CD14-positive monocyte (primary cell): ENCODE measurements around the gene NUBPL. TPM values are rescaled to one million over a fixed set of nuclear protein-coding genes. Genes with fewer than 3 reads are reported as not detected.

ENCODE experiments used
- DNase-seq, 3 donors: peaks; one replicate each; pipeline ENCODE4 v3.0.0-alpha.2; 2011 to 2022
- H2AFZ ChIP-seq: 2 replicates; pipeline ENCODE4 v1.6.0; 2012; ENCODE audit warnings: mild to moderate bottlenecking, low read depth, low read length, inconsistent platforms; ENCODE audit not compliant: insufficient read depth, poor library complexity, severe bottlenecking
- H3K27ac ChIP-seq, 2 donors: 1 replicate in 1 of 2; 2 replicates in 1 of 2; pipeline ENCODE4 v1.5.1; 2012 to 2013; ENCODE audit warnings: low read length in 2 of 2, control low read depth in 1 of 2, inconsistent platforms in 1 of 2, low read depth in 1 of 2, mild to moderate bottlenecking in 1 of 2
- H3K27me3 ChIP-seq, 2 donors: one replicate each; pipeline versions ENCODE4 v1.6.0 to v1.6.1; 2011 to 2013; ENCODE audit warnings: low read length in 2 of 2; ENCODE audit not compliant: control insufficient read depth in 2 of 2, insufficient read depth in 2 of 2
- H3K36me3 ChIP-seq, 2 donors: replicated peaks in 1 of 2; 1 replicate in 1 of 2; 2 replicates in 1 of 2; pipeline versions ENCODE4 v1.5.1 to v1.6.1; 2012 to 2013; ENCODE audit warnings: low read length in 2 of 2, control low read depth in 1 of 2, inconsistent platforms in 1 of 2, mild to moderate bottlenecking in 1 of 2; ENCODE audit not compliant: insufficient read depth in 2 of 2, control insufficient read depth in 1 of 2
- H3K4me1 ChIP-seq, 2 donors: 1 replicate in 1 of 2; 2 replicates in 1 of 2; pipeline versions ENCODE4 v1.5.1 to v1.6.1; 2012 to 2013; ENCODE audit warnings: low read length in 2 of 2, control low read depth in 1 of 2, inconsistent platforms in 1 of 2, mild to moderate bottlenecking in 1 of 2, moderate library complexity in 1 of 2; ENCODE audit not compliant: insufficient read depth in 2 of 2, control insufficient read depth in 1 of 2
- H3K4me2 ChIP-seq: replicated peaks from 2 replicates; pipeline ENCODE3; 2012; ENCODE audit warnings: low read length, moderate library complexity, mild to moderate bottlenecking; ENCODE audit not compliant: poor library complexity, severe bottlenecking; ENCODE audit errors: extremely low read depth
- H3K4me3 ChIP-seq, 3 experiments: fragments of 200-600 bp in 1 of 3; sonication (generic) in 1 of 3; replicated peaks in 1 of 3; 1 replicate in 2 of 3; 2 replicates in 1 of 3; pipeline ENCODE4 v1.5.1; 2011 to 2013; ENCODE audit warnings: low read length in 3 of 3, mild to moderate bottlenecking in 3 of 3, control low read depth in 2 of 3, low read depth in 2 of 3, inconsistent platforms in 1 of 3, moderate library complexity in 1 of 3
- H3K79me2 ChIP-seq: 2 replicates; pipeline ENCODE4 v1.6.0; 2012; ENCODE audit warnings: mild to moderate bottlenecking, control low read depth, inconsistent platforms, low read length, moderate library complexity; ENCODE audit not compliant: insufficient read depth
- H3K9ac ChIP-seq: 2 replicates; pipeline ENCODE4 v1.6.0; 2017; ENCODE audit warnings: low read length, mild to moderate bottlenecking; ENCODE audit not compliant: insufficient read depth, poor library complexity, severe bottlenecking
- H3K9me3 ChIP-seq, 2 donors: replicated peaks in 1 of 2; 1 replicate in 1 of 2; 2 replicates in 1 of 2; pipeline versions ENCODE4 v1.5.1 to v1.6.1; 2012 to 2013; ENCODE audit warnings: low read length in 2 of 2, control low read depth in 1 of 2; ENCODE audit not compliant: control insufficient read depth in 1 of 2, insufficient read depth in 1 of 2
- H4K20me1 ChIP-seq: 2 replicates; pipeline ENCODE4 v1.6.0; 2012; ENCODE audit warnings: mild to moderate bottlenecking, low read length, control low read depth, moderate library complexity; ENCODE audit not compliant: insufficient read depth
- H3K27ac Mint-ChIP-seq, 7 donors: one replicate each; pipeline ENCODE4 v1.8.0; 2020; ENCODE audit warnings: mild to moderate bottlenecking in 7 of 7, mixed read lengths in 7 of 7, moderate library complexity in 6 of 7, inconsistent platforms in 2 of 7
- H3K27me3 Mint-ChIP-seq, 3 donors: one replicate each; pipeline ENCODE4 v1.8.0; 2021 to 2022; ENCODE audit warnings: low read depth in 3 of 3, mild to moderate bottlenecking in 3 of 3, mixed read lengths in 3 of 3, moderate library complexity in 3 of 3, inconsistent platforms in 1 of 3
- H3K36me3 Mint-ChIP-seq, 2 donors: one replicate each; pipeline ENCODE4 v1.8.0; 2020; ENCODE audit warnings: mixed read lengths in 2 of 2, inconsistent platforms in 1 of 2, mild to moderate bottlenecking in 1 of 2
- H3K4me1 Mint-ChIP-seq: one replicate; pipeline ENCODE4 v1.8.0; 2020; ENCODE audit warnings: mild to moderate bottlenecking, mixed read lengths
- H3K4me3 Mint-ChIP-seq, 2 donors: one replicate each; pipeline ENCODE4 v1.8.0; 2020; ENCODE audit warnings: mild to moderate bottlenecking in 2 of 2, mixed read lengths in 2 of 2, moderate library complexity in 1 of 2
- H3K9me3 Mint-ChIP-seq, 7 donors: one replicate each; pipeline ENCODE4 v1.8.0; 2020 to 2022; ENCODE audit warnings: mixed read lengths in 7 of 7, mild to moderate bottlenecking in 6 of 7, moderate library complexity in 6 of 7, inconsistent platforms in 2 of 7
- CTCF ChIP-seq: fragments of 200-600 bp; IDR thresholded peaks from one replicate; pipeline ENCODE4 v1.8.0; 2022; ENCODE audit warnings: antibody characterized with exemption, mild to moderate bottlenecking
- WGBS: methylation state at CpG from one replicate; pipeline ENCODE4 v1.1.5; 2013; ENCODE audit warnings: missing lambda C conversion rate; ENCODE audit not compliant: insufficient coverage; 5-methylcytosine and 5-hydroxymethylcytosine counted together
- intact Hi-C, 2 donors: fragments of 100-400 bp; cut with micrococcal nuclease; formaldehyde crosslinking; loops; one replicate each; pipeline versions ENCODE4 v1.15.0 to v1.15.1; 2023
- polyA plus RNA-seq, 3 donors: library from polyadenylated mRNA; depleted of rRNA in 1 of 3; unstranded in 2 of 3; stranded (reverse) in 1 of 3; fragments of 300-500 nt in 2 of 3; fragments of >200 nt in 1 of 3; fragmentation: Illumina TruSeq in 2 of 3; gene quantifications; 1 replicate in 2 of 3; 2 replicates in 1 of 3; pipeline ENCODE4 v1.2.3, GENCODE V29; 2012 to 2021

The NUBPL gene
- polyA plus RNA-seq, 3 donors, result 0.75 to 2.4 (median 2.3) TPM

GRCh38 chr14:31893221-31893757 lies 332.1 kb downstream of the NUBPL start:
- peaks cover 0 to 3% (median 1%) of the 10 kb centered on the region in 3 donors for H3K27me3 Mint-ChIP-seq
- no peak overlapping the region for H3K4me3 Mint-ChIP-seq
- no peak for DNase-seq
- WGBS, result 69% methylated on average over 3 of the region's 5 CpGs
- intact Hi-C loops, result no loop called here
- peaks cover 7% of the 10 kb centered on the region for H3K4me1 Mint-ChIP-seq
- Histone ChIP-seq H3K27ac (no peak overlapping the region), H3K79me2 (no peaks in the 10 kb centered on the region), H3K27me3 (no peaks in the 10 kb centered on the region), H2AFZ (no peak overlapping the region), H3K4me3 (no peak overlapping the region), H3K36me3 (no peaks in the 10 kb centered on the region), H3K4me1 (peaks cover 0 to 2% of the 10 kb centered on the region in 2 donors), H3K9ac (no peak overlapping the region), H3K9me3 (no peaks in the 10 kb centered on the region), H4K20me1 (no peaks in the 10 kb centered on the region), H3K4me2 (no peak overlapping the region)
- no peak overlapping the region for H3K27ac Mint-ChIP-seq
- peaks cover 0 to 3% (median 0%) of the 10 kb centered on the region in 7 donors for H3K9me3 Mint-ChIP-seq
- H3K36me3 Mint-ChIP-seq, result no peaks in the 10 kb centered on the region
- TF ChIP-seq CTCF, result no peak

- Mint-ChIP-seq H3K4me3 (no peak overlapping the region), H3K27me3 (peaks cover 0 to 3% (median 1%) of the 10 kb centered on the region in 3 donors), H3K36me3 (no peaks in the 10 kb centered on the region), H3K27ac (no peak overlapping the region), H3K4me1 (peaks cover 14% of the 10 kb centered on the region), H3K9me3 (peaks cover 0 to 3% (median 0%) of the 10 kb centered on the region in 7 donors)
- Histone ChIP-seq H4K20me1 (no peaks in the 10 kb centered on the region), H3K27ac (no peak overlapping the region), H2AFZ (no peak overlapping the region), H3K36me3 (no peaks in the 10 kb centered on the region), H3K9ac (no peak overlapping the region), H3K79me2 (no peaks in the 10 kb centered on the region), H3K4me1 (peaks cover 8% of the 10 kb centered on the region in 2 donors), H3K4me3 (no peak overlapping the region), H3K9me3 (no peaks in the 10 kb centered on the region), H3K4me2 (no peak overlapping the region), H3K27me3 (no peaks in the 10 kb centered on the region)
- DNase-seq, result no peak
- WGBS, result 100% methylated on average over 2 of the region's 3 CpGs
- intact Hi-C loops, result no loop called here
- TF ChIP-seq CTCF, result no peak
Measured at GRCh38 chr14:31894351-31894750, 333.1 kb downstream of the NUBPL start.
